DMS79 (cell line): ENCODE measurements around the gene SCCPDH.
"Not testable (repeated sequence)": the region's sequence is repeated elsewhere in the genome, so short reads cannot be mapped to it uniquely, and the experiment has no call there.

Experiments used
- DNase-seq: peaks from one replicate; lab custom pipeline; 2025; lab: John Stamatoyannopoulos, UW

Gene SCCPDH, protein sequence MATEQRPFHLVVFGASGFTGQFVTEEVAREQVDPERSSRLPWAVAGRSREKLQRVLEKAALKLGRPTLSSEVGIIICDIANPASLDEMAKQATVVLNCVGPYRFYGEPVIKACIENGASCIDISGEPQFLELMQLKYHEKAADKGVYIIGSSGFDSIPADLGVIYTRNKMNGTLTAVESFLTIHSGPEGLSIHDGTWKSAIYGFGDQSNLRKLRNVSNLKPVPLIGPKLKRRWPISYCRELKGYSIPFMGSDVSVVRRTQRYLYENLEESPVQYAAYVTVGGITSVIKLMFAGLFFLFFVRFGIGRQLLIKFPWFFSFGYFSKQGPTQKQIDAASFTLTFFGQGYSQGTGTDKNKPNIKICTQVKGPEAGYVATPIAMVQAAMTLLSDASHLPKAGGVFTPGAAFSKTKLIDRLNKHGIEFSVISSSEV

DNA sequence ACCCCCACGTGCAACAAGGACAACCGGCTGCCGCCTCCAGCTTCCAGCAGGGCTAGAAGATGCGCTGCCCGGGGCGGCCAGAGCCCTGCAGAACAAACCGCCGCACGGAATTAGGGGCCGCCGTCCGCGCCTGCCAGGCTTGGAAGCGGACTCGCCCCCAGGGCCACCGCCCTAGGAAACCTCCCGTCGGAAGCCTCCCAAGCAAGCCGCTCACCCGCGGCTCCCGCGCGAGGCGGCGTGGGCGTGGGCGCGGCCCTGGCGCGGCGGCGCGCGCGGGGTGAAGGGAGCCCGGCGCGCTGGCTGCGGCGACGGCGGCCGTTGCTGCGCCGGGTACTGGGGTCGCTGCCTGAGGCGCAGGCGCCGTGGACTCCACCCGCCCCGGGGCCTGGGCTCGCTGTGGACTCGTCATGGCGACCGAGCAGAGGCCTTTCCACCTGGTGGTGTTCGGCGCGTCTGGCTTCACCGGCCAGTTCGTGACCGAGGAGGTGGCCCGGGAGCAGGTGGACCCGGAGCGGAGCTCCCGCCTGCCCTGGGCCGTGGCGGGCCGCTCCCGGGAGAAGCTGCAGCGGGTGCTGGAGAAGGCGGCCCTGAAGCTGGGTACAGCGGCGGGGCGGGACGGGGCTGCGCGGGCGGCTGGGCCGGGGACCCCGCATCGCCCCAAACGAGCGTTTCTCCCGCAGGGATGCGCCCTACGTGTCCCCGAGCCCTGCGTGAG lies at the start of gene SCCPDH:
Gene SCCPDH (plus strand): TSS at position 394 of the 715 bp plus-strand sequence. CDS start 14 bp downstream, at position 408.
- DNase-seq = peak; percentile 64

- no peak for DNase-seq
These were observed 46.4 kb upstream of the SCCPDH start for GRCh38 chr1:246677842-246678241.

DNA sequence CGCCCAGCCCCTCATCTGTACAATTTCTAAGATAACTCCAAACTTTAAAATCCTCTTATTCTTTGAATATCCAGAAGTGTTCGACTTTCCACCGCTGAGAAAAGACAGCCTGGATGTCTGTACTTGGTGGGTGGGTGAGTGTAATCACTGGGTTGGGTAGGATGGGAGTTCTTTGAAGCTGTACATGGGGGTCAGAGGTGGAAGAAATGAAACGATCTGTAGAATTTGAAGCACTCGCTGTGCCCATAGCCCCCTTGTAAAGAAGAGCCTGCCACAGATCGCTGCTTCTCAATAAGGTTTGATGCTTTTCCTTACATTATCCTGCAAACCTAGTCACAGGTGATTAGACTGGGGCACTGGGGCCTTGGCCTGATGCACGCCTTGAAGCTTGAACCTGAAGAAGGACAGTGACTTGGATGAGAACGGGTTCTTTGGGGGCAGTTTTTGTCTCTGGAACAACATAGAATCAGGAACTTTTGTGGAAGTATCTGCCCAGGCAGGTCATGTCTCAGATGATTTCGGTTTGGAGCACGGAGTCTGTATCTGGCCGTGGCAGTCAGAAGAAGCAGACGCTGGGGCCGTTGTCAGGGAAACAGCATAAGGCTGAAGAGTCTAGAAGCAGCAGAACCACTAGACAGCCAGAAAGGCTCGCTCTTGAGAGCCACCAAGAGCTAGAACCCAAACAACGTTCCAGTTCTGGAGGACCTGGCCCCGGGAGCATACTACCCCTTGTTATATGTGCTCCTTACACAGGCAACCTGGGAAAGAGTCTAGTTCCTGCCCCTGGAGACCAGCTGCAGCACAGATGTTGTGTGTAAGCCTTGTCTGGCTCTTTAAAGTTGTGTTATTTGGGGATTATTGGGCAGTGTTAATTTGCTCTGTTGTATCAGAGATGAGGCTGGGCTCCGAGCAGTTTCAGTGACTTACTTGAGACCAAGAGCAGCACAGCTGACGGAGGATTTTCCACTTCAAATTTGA lies 45.1 kb upstream of the SCCPDH start:
- no peak for DNase-seq

GRCh38 chr1:246679794-246680177 lies 44.4 kb upstream of the SCCPDH start:
- DNase-seq = no peak

GRCh38 chr1:246680190-246680589 lies 44.0 kb upstream of the SCCPDH start:
- no peak for DNase-seq

GRCh38 chr1:246680696-246681130 lies 43.5 kb upstream of the SCCPDH start:
- DNase-seq = no peak

DNA sequence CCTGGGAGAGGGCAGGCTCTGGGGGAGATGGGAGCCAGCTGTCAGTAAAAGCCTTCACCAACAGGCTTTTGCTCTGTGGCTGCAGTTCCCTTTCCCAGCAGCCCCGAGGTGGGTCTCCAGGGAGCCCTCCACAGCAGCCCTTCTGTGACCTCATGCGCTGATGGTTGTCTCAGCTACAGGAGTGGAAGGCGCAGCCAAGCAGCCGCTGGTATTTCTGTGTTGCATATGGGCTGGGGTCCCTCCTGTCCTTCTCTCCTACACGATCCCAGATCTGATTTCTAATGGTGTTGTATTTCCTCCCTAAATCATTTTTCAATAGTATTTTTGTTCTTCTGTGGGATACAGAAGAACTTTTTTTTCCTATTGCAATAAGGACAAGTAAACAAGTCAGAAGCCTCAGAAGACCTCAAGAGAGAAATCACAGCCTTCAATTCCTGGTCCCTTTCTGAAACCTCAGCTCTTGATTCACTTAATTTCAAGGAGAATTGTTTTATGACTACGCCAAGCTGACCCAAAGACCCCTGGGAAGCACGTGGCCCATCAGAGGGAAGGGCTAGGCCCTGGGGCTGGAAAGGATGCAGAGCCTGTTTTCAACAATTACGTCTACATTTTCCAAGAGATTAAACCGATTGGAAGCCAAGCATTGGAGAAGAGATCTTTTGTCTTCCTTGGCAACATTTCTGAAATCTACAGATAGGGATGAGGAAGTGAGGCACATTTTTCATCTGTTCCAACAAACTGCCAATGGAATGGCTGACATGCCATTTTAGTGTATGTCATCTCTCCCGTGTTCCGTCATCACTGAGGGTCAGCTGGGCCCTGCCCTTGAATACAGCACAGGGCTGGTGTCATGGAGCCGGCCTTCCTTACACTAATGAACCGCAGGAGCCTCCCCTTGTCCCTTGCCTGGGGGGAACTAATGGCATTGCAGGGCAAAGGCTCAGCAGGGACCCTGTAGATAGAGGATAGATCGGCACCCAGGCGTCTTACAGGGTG lies 42.0 kb upstream of the SCCPDH start:
- DNase-seq = no peak

- no peak for DNase-seq
These were observed 40.7 kb upstream of the SCCPDH start for GRCh38 chr1:246683521-246683920.

DNA sequence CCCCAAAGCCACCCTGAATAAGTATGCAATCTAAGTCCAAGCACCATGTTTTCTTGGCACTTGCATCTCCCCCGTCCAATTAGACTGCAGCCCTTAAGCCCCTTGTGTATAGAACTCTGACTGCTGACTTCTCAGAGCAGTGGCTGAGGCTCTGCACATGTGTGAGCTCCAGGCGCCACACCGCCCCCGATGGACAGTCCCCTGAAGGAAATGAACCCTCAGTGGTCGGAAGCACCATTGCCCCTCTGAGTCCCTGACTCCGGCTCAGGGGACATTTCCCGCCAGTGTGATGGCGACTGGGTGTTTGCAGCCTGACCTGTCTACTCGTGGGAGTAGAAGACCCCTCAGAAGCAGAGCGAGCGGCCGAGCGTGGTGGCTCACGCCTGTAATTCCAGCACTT lies 37.2 kb upstream of the SCCPDH start:
- DNase-seq = no peak

- DNase-seq = peak; percentile 81
These were observed 34.7 kb upstream of the SCCPDH start for GRCh38 chr1:246689409-246690008.

- peak; percentile 7 for DNase-seq
These were observed 34.1 kb upstream of the SCCPDH start for GRCh38 chr1:246690100-246690499.

DNA sequence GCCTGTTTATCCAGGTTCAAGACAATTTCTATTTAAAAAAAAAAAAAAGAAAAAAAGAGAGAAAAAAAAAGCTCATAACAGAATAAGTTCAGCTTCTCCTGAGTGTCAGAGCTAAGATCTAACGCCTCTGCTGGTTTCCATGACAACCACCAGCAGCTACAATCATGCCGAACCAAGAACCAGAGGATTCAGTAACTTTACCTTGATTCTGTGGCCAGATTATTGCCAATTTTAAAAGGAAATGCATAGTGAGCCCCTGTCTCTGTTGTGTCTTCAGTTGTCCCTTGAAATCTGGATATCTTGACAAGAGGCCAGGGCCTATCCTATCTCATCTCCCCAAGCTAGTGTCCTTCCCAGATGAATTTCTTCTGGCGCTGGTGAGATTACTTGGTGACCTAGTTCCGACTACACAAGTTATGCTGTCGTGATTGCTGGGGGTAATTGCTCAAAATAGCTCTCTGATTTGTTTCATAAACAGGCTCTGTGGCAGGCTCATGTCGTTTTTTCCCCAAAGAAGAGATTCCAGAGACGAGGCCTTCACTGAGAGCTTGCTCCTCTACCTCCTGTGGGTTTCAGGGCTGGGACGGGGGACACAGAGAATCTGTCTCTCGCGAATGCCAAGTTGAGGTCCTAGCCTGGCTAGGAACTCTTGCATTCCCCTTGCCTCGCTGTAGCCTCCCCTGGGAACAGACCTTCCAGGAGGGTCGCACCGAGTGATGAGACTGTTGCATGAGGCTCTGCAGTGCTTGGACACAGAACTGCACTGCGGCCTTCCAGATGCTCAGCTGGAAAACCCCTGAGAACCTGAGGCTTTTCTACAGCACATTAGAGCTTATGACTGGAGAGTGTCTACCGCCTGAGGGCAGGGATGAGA lies 32.4 kb upstream of the SCCPDH start:
- DNase-seq = no peak

DNA sequence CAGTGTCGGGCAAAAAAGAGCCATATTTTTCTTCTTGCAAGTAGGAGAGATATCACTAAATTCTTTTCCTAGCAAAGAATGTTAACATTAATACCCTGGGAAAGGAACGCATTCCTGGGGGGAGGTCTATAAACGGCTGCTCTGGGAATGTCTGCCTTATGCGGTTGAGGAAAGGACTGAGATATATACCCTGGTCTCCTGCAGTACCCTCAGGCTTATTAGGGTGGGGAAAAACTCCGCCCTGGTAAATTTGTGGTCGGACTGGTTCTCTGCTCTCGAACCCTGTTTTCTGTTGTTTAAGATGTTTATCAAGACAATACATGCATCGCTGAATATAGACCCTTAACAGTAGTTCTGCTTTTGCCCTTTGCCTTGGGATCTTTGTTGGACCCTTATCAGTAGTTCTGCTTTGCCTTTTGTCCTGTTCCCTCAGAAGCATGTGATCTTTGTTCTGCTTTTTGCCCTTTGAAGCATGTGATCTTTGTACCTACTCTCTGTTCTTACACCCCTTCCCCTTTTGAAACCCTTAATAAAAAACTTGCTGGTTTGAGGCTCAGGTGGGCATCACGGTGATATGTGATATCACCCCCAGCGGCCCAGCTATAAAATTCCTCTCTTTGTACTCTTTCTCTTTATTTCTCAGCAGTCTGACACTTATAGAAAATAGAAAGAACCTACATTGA lies 29.9 kb upstream of the SCCPDH start:
- not testable (repeated sequence) for DNase-seq

GRCh38 chr1:246695136-246695535 lies 29.1 kb upstream of the SCCPDH start:
- no peak for DNase-seq

DNA sequence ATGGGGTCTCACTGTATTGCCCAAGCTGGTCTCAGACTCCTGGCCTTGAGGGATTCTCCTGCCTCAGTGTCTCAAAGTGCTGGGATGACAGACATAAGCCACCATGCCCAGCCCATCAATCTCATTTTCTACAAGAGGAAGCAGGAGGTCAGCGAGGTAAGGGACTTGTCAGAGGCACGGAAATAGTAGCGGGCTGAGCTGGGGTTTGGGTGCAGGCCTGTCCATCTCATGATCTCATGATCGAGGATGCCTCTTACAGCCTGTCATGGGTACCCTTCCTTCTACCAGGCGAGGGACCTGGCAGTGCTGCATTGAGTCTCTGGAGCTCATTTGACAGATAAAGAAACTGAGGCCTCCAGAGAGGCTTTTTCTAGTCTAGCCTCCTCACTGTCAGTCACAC lies 28.5 kb upstream of the SCCPDH start:
- no peak for DNase-seq

DNA sequence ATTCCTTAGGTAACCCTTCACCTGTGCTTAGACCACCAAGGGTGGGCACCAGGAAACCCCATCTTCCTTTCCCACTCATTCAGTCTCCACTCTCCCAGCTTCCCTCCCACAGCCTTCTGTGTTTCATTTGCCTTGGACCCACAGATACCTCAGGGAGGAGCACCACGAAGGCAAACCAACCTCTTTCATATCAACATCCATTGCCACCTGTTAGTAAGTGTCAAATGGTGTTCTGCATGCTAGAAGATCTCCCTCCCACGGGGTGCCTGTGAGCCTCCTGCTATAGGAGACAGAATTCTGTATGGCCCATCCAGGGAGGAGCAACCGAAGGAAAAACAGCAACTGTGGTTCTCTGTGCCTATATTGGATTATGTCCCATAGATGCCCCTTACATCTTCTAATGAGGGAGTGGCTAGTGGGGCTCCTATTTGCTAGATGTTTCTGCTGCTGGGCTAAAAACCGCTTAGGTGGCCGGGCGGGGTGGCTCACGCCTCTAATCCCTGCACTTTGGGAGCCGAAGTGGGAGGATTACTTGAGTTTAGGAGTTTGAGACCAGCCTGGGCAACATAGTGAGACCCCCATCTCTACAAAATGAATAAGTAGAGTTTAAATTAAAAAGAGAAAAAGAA lies 25.6 kb upstream of the SCCPDH start:
- no peak for DNase-seq

GRCh38 chr1:246699095-246699735 lies 25.0 kb upstream of the SCCPDH start:
- DNase-seq = peak; percentile 76

DNA sequence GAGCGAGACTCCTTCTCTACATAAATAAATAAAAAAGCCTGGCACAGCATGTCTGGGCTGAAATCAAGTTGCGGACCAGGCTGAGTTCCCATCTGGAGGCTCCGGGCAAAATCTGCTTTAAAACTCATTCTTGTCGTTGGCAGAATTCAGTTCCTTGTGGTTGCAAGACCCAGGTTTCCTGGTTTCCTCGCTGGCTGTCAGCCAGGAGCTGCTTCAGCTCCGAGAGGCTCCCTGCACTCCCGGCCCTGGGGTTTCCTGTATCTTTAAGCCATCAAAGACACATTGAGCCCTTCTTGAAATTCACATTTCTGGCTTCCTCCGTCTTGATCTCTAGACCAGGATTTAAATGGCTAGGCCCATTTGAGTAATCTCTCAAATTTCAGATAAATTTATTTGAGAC lies 20.6 kb upstream of the SCCPDH start:
- peak; percentile 12 for DNase-seq
